ENCODE data around the gene MKRN2.

Gene MKRN2

DNA sequence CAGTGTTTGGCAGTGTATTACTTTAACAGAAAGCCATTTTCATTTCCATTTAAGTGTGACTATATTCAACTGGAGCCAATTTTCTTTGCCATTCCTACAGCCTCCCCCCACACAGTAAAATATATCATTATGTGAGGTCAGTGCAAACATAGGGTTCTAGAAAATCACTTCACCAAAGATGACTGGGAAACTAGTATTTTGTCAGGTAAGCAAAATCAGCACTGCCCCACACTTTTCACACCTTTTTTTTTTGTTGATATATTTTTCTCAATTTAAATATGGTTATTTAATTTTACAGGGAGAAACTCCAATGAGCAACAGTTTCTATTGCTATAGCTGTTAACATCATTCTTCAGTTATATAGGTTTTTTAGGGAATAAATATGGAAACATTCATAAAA lies 41.3 kb upstream of the MKRN2 start:
- no peak overlapping the region for H3K4me3 ChIP-seq (ENCODE audit: low read depth, low read length)
- TF ChIP-seq, protein P1, sequence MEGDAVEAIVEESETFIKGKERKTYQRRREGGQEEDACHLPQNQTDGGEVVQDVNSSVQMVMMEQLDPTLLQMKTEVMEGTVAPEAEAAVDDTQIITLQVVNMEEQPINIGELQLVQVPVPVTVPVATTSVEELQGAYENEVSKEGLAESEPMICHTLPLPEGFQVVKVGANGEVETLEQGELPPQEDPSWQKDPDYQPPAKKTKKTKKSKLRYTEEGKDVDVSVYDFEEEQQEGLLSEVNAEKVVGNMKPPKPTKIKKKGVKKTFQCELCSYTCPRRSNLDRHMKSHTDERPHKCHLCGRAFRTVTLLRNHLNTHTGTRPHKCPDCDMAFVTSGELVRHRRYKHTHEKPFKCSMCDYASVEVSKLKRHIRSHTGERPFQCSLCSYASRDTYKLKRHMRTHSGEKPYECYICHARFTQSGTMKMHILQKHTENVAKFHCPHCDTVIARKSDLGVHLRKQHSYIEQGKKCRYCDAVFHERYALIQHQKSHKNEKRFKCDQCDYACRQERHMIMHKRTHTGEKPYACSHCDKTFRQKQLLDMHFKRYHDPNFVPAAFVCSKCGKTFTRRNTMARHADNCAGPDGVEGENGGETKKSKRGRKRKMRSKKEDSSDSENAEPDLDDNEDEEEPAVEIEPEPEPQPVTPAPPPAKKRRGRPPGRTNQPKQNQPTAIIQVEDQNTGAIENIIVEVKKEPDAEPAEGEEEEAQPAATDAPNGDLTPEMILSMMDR (IDR thresholded peaks at IDR 0.05; ENCODE audit: low read depth, low read length): no peak

DNA sequence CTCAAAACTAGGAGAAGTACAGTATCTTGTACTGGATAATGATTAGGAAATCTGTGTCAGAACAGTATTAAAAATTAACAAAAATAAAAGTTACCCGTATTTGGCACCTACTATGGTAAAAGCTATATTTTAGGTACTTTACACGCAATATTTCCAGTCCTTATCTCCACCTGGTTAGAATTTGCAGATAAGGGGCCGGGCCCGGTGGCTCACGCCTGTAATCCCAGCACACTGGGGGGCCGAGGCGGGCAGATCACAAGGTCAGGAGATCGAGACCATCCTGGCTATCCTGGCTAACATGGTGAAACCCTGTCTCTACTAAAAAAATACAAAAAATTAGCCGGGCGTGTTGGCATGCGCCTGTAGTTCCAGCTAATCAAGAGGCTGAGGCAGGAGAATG lies 40.0 kb upstream of the MKRN2 start:
- TF ChIP-seq, protein P1 (IDR thresholded peaks at IDR 0.05; ENCODE audit: low read depth, low read length): no peak
- H3K4me3 ChIP-seq (ENCODE audit: low read depth, low read length): no peak overlapping the region

DNA sequence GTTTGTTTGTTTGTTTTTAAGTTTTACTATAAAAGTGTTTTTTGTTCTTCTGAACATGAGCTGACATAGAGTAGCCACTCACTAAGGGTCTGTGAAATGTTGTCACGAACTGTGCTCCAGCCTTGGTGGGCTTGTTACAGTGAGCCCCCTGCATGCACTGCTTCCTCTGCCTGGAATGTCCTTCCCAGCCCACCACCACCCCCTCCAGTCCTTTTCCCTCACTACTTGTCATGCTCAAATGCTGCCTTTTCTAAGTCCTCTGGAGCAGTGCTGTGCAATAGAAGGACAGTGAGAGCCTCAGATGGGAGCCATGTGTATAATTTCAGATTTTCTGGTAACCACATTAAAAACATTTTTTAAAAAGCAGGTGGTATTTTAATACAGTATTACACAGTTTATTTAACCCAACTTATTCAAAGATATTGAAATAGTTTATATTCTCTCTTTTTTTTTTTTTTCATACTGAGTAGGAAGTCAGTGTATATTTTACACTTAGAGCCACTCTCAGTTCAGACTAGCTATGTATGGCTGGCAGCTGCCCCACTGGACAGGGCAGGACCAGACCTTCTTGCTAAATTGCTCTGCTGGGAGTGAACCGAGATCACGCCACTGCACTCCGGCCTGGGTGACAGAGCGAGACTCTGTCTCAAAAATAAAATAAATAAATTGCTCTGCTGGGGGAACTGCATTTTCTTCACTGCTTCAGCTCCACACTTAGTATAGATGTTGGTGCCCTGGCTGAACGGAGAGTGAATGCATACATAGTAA lies 38.4 kb upstream of the MKRN2 start:
- no peak overlapping the region for H3K4me3 ChIP-seq (ENCODE audit: low read depth, low read length)
- TF ChIP-seq, protein P1 (IDR thresholded peaks at IDR 0.05; ENCODE audit: low read depth, low read length): no peak

DNA sequence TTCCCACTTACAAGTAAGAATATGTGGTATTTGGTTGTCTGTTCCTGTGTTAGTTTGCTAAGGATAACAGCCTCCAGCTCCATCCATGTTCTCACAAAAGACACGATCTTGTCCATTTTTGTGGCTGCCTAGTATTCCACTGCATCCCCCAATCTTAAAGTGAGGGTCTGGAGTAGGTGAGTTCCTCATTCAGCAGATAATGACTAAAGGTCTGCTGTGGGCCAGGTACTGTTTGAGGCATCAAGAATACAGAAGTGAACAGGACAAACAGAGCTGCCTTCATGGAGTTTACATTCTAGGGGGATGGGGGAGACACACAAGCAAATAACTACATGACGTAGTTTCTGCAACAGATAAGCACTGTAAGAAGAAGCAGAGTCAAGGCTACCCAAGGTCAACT lies 35.9 kb upstream of the MKRN2 start:
- TF ChIP-seq, protein P1 (IDR thresholded peaks at IDR 0.05; ENCODE audit: low read depth, low read length): no peak
- H3K4me3 ChIP-seq (ENCODE audit: low read depth, low read length): no peak overlapping the region

DNA sequence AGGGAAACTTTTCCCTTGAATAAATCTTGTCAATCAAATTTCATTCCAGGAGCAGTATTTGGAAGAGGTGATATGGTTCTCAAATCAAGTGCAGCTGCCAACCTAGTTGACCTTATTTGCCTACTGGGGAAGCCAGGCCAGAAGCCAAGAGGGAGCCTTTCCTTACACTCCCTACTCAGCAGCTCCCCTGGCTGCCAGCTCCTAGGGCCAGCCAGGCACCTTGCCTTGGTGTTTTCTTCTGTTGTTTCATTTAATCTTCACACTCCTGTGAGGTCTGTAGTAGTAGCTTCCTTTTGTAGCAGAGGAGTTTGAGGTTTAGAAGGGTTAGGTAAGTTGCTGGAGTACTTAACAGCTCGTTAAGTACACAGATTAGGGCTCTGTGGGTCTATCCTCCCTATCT lies 34.2 kb upstream of the MKRN2 start:
- H3K4me3 ChIP-seq (ENCODE audit: low read depth, low read length): no peak overlapping the region
- TF ChIP-seq, protein P1 (IDR thresholded peaks at IDR 0.05; ENCODE audit: low read depth, low read length): no peak

DNA sequence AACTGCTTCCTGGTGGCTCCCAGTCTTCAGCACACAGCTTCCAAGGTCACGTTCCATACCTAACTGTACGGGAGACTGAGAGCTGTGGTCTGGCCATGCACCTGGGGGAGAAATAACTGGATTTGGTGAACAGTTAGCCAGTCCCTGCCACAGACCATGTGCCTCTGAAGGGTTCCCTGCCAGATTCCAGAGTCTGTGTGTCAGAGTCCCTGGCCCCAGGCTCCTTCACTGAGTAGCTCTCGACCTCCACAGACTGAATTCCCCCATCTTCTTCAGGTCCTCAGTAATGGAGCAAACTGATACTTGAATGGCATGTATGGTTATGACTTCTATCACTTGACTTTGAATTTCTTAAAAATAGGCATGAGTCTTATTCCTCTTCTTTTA lies 29.1 kb upstream of the MKRN2 start:
- TF ChIP-seq, protein P1 (IDR thresholded peaks at IDR 0.05; ENCODE audit: low read depth, low read length): no peak
- H3K4me3 ChIP-seq (ENCODE audit: low read depth, low read length): no peak overlapping the region

DNA sequence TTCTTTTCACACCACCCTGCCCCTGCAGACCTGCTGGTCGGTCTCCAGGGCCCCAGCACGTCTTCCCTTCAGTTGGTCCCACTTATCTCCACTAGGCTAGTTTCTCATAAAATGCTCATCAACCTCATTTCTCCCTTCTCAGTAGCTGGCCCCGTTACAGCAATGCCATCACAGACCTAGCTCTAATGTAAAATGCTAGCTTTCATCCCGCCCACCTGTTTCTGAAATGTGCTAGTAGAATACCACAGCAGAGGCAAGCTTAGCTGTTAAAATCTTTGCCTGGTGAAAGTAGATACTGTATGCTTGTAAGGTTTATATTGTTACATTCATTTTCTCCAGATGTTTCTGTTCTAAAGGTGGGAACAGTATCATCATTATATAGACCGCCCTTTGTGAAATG lies 24.7 kb upstream of the MKRN2 start:
- no peak overlapping the region for H3K4me3 ChIP-seq (ENCODE audit: low read depth, low read length)
- TF ChIP-seq, protein P1 (IDR thresholded peaks at IDR 0.05; ENCODE audit: low read depth, low read length): no peak
